OCI-LY3 (cell line): ENCODE data around the gene SLC22A3.

Experiments used
- H2AFZ ChIP-seq: fragments of 200-600, 300-600 bp; shearing (Covaris generic); 2 replicates; pipeline ENCODE4 v1.6.0; 2014; ENCODE audit warnings: antibody characterized with exemption, low read depth, low read length
- H3K27ac ChIP-seq: fragments of 200-600, 300-600 bp; sonication (generic); 2 replicates; pipeline ENCODE4 v1.5.1; 2014; ENCODE audit warnings: mild to moderate bottlenecking, low read length, moderate library complexity, mixed read lengths
- H3K27me3 ChIP-seq: fragments of 200-600, 300-600 bp; sonication (generic); 2 replicates; pipeline ENCODE4 v1.6.1; 2014; ENCODE audit warnings: low read depth, low read length, mixed read lengths
- H3K36me3 ChIP-seq: fragments of 200-600, 300-600 bp; sonication (generic); replicated peaks from 2 replicates; pipeline ENCODE3; 2014; ENCODE audit warnings: low read depth, low read length, mixed read lengths
- H3K4me1 ChIP-seq: fragments of 300-600, 200-600 bp; sonication (generic); 2 replicates; pipeline ENCODE4 v1.6.1; 2014; ENCODE audit warnings: low read length, mixed read lengths
- H3K4me2 ChIP-seq: fragments of 200-600, 300-600 bp; sonication (generic); 2 replicates; pipeline ENCODE4 v1.6.1; 2014; ENCODE audit warnings: low read length, mixed read lengths
- H3K4me3 ChIP-seq: fragments of 300-600, 200-600 bp; sonication (generic); 2 replicates; pipeline ENCODE4 v1.5.1; 2014; ENCODE audit warnings: antibody characterized with exemption, mild to moderate bottlenecking, low read length, moderate library complexity
- H3K79me2 ChIP-seq: fragments of 300-600, 200-600 bp; shearing (Covaris generic); 2 replicates; pipeline ENCODE4 v1.6.1; 2014; ENCODE audit warnings: mild to moderate bottlenecking, low read length, mixed read lengths
- H3K9ac ChIP-seq: fragments of 300-600, 200-600 bp; shearing (Covaris generic); 2 replicates; pipeline ENCODE4 v1.6.0; 2014; ENCODE audit warnings: mild to moderate bottlenecking, low read length, moderate library complexity
- H3K9me3 ChIP-seq: fragments of 200-600, 300-600 bp; shearing (Covaris generic); 2 replicates; pipeline ENCODE4 v1.6.1; 2014; ENCODE audit warnings: low read length, mixed read lengths; ENCODE audit not compliant: insufficient read depth
- H4K20me1 ChIP-seq: fragments of 200-600, 300-600 bp; sonication (generic); 2 replicates; pipeline ENCODE4 v1.6.1; 2016; ENCODE audit warnings: low read length, mixed read lengths; ENCODE audit not compliant: insufficient read depth
- EZH2phosphoT487 ChIP-seq: fragments of 200-600 bp; shearing (Covaris generic); IDR thresholded peaks from 2 replicates; pipeline ENCODE4 v1.6.1; 2018; ENCODE audit warnings: antibody characterized with exemption, mixed run types, low read depth
- TF ChIP-seq, protein P1 (sequence below): fragments of 200-600, 300-600 bp; sonication (generic); IDR thresholded peaks from 2 replicates; pipeline ENCODE4 v1.5.1; 2014; ENCODE audit warnings: antibody characterized with exemption, low read length, low read depth

The SLC22A3 gene

GRCh38 chr6:160356074-160356744 lies 8.0 kb downstream of the SLC22A3 start:
- no peak for TF ChIP-seq EZH2phosphoT487
- TF ChIP-seq, protein P1, sequence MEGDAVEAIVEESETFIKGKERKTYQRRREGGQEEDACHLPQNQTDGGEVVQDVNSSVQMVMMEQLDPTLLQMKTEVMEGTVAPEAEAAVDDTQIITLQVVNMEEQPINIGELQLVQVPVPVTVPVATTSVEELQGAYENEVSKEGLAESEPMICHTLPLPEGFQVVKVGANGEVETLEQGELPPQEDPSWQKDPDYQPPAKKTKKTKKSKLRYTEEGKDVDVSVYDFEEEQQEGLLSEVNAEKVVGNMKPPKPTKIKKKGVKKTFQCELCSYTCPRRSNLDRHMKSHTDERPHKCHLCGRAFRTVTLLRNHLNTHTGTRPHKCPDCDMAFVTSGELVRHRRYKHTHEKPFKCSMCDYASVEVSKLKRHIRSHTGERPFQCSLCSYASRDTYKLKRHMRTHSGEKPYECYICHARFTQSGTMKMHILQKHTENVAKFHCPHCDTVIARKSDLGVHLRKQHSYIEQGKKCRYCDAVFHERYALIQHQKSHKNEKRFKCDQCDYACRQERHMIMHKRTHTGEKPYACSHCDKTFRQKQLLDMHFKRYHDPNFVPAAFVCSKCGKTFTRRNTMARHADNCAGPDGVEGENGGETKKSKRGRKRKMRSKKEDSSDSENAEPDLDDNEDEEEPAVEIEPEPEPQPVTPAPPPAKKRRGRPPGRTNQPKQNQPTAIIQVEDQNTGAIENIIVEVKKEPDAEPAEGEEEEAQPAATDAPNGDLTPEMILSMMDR: no peak
- no peak overlapping the region for H3K9ac ChIP-seq
- H2AFZ ChIP-seq: no peak overlapping the region

GRCh38 chr6:160357088-160357487 lies 8.9 kb downstream of the SLC22A3 start:
- H3K79me2 ChIP-seq: no peaks in the 10 kb centered on the region
- no peaks in the 10 kb centered on the region for H3K9me3 ChIP-seq
- H2AFZ ChIP-seq: no peak overlapping the region
- H3K4me2 ChIP-seq: no peak overlapping the region
- H3K4me1 ChIP-seq: no peaks in the 10 kb centered on the region
- H3K9ac ChIP-seq: no peak overlapping the region
- H3K36me3 ChIP-seq: no peaks in the 10 kb centered on the region
- no peak for TF ChIP-seq EZH2phosphoT487
- TF ChIP-seq, protein P1: no peak
- no peak overlapping the region for H3K27ac ChIP-seq
- no peaks in the 10 kb centered on the region for H4K20me1 ChIP-seq
- no peak overlapping the region for H3K4me3 ChIP-seq
- H3K27me3 ChIP-seq: peaks cover 4% of the 10 kb centered on the region; the same call in 1 of the 2 replicates

More at GRCh38 chr6:160356074-160356744, 8.0 kb downstream of the SLC22A3 start:
- Histone ChIP-seq H3K27ac (no peak overlapping the region), H3K27me3 (peaks cover 4% of the 10 kb centered on the region; the same call in 1 of the 2 replicates), H3K9me3 (no peaks in the 10 kb centered on the region), H3K36me3 (no peaks in the 10 kb centered on the region), H3K79me2 (no peaks in the 10 kb centered on the region), H3K4me3 (no peak overlapping the region), H3K4me1 (no peaks in the 10 kb centered on the region), H3K4me2 (no peak overlapping the region), H4K20me1 (no peaks in the 10 kb centered on the region)

- no peaks in the 10 kb centered on the region for H3K9me3 ChIP-seq
- no peaks in the 10 kb centered on the region for H4K20me1 ChIP-seq
- no peaks in the 10 kb centered on the region for H3K4me1 ChIP-seq
- H3K36me3 ChIP-seq: no peaks in the 10 kb centered on the region
- H3K79me2 ChIP-seq: no peaks in the 10 kb centered on the region
- H3K27ac ChIP-seq: no peak overlapping the region
- no peak overlapping the region for H3K4me2 ChIP-seq
- no peak overlapping the region for H3K9ac ChIP-seq
- no peak overlapping the region for H3K4me3 ChIP-seq
- H2AFZ ChIP-seq: no peak overlapping the region
- H3K27me3 ChIP-seq: peaks cover 4% of the 10 kb centered on the region; the same call in 1 of the 2 replicates
- TF ChIP-seq, protein P1: no peak
- no peak for TF ChIP-seq EZH2phosphoT487
These were observed 10.3 kb downstream of the SLC22A3 start for GRCh38 chr6:160358225-160359119.

DNA sequence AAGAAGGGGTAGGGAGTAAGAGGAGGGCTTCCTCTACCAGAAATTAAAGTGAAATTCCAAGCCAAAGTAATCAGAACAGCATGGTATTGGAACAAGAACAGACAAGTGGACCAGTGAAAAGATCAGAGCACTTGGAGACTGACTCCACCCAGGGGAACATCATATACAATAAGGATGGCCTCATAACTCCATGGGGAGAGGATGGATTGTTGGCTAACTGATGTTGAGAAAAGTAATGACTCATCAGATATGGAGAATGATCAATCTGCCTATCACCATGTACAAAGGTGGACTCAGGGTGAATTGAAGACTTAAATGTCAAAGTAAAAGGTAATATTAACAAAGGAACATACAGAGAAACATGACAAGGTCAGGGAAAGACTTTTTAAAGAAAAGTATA lies 12.8 kb downstream of the SLC22A3 start:
- no peaks in the 10 kb centered on the region for H3K4me1 ChIP-seq
- no peaks in the 10 kb centered on the region for H3K36me3 ChIP-seq
- no peaks in the 10 kb centered on the region for H3K9me3 ChIP-seq
- H3K27ac ChIP-seq: no peak overlapping the region
- no peak overlapping the region for H3K9ac ChIP-seq
- no peak overlapping the region for H3K4me3 ChIP-seq
- H3K27me3 ChIP-seq: peaks cover 4% of the 10 kb centered on the region; the same call in 1 of the 2 replicates
- H4K20me1 ChIP-seq: no peaks in the 10 kb centered on the region
- no peaks in the 10 kb centered on the region for H3K79me2 ChIP-seq
- TF ChIP-seq, protein P1: no peak
- TF ChIP-seq EZH2phosphoT487: no peak
- no peak overlapping the region for H2AFZ ChIP-seq
- H3K4me2 ChIP-seq: no peak overlapping the region
